T-helper 22 cell (primary cell): ENCODE results near the gene CUEDC2.
A peak's percentile ranks its signal among the peaks of the same experiment; 100 is the strongest.

Experiments
- DNase-seq: peaks from one replicate; pipeline ENCODE4 v3.0.0-alpha.2; 2020; ENCODE audit warnings: low read depth

Gene CUEDC2

GRCh38 chr10:102424916-102425315 lies 7.5 kb downstream of the CUEDC2 start:
- no peak for DNase-seq

- no peak for DNase-seq
Observed at GRCh38 chr10:102424145-102424544, 8.2 kb downstream of the CUEDC2 start.

GRCh38 chr10:102423372-102423968 lies 8.9 kb downstream of the CUEDC2 start:
- no peak for DNase-seq

- no peak for DNase-seq
Observed at GRCh38 chr10:102422545-102423129, 9.7 kb downstream of the CUEDC2 start.

GRCh38 chr10:102421757-102422512 lies 10.4 kb downstream of the CUEDC2 start:
- no peak for DNase-seq

GRCh38 chr10:102421507-102421756 lies 10.9 kb downstream of the CUEDC2 start:
- no peak for DNase-seq

GRCh38 chr10:102420714-102421506 lies 11.5 kb downstream of the CUEDC2 start, which contains the start of gene FBXL15:
Gene FBXL15 (plus strand): TSS chr10:102420836. CDS start chr10:102421130, 294 bp downstream.
- DNase-seq: peak; percentile 84

- DNase-seq: no peak
Observed at GRCh38 chr10:102420181-102420713, 12.1 kb downstream of the CUEDC2 start.

- peak; percentile 48 for DNase-seq
Observed at GRCh38 chr10:102419269-102420180, 12.8 kb downstream of the CUEDC2 start.

- no peak for DNase-seq
Observed at GRCh38 chr10:102418622-102419268, 13.6 kb downstream of the CUEDC2 start, which contains the start of gene PSD. Gene PSD (minus strand): TSS chr10:102418785. CDS start chr10:102417038, 1,747 bp downstream.

GRCh38 chr10:102416695-102417094 lies 15.7 kb downstream of the CUEDC2 start:
- no peak for DNase-seq

- no peak for DNase-seq
Observed at GRCh38 chr10:102416283-102416682, 16.1 kb downstream of the CUEDC2 start.

- no peak for DNase-seq
Observed at GRCh38 chr10:102414749-102415148, 17.6 kb downstream of the CUEDC2 start.

GRCh38 chr10:102413806-102414561 lies 18.4 kb downstream of the CUEDC2 start:
- no peak for DNase-seq

- no peak for DNase-seq
Observed at GRCh38 chr10:102413053-102413705, 19.2 kb downstream of the CUEDC2 start.

- no peak for DNase-seq
Observed at GRCh38 chr10:102412293-102412692, 20.1 kb downstream of the CUEDC2 start.

- DNase-seq: no peak
Observed at GRCh38 chr10:102411341-102412255, 20.8 kb downstream of the CUEDC2 start.

- no peak for DNase-seq
Observed at GRCh38 chr10:102410429-102411073, 21.8 kb downstream of the CUEDC2 start.
